Brain microvascular endothelial cell (primary cell): ENCODE measurements around the gene PTPRN2.

Experiments used
- DNase-seq: peaks from one replicate; pipeline ENCODE4 v3.0.0-alpha.2; 2020
- H3K27ac ChIP-seq: fragments of 250-450 bp; sonication (Bioruptor Pico); 2 replicates; pipeline ENCODE4 v1.5.1; 2020; ENCODE audit warnings: mild to moderate bottlenecking, moderate library complexity
- H3K27me3 ChIP-seq: fragments of 250-450 bp; sonication (Bioruptor Pico); replicated peaks from 2 replicates; pipeline ENCODE4 v1.5.1; 2020; ENCODE audit warnings: mild to moderate bottlenecking
- H3K36me3 ChIP-seq: fragments of 250-450 bp; sonication (Bioruptor Pico); replicated peaks from 2 replicates; pipeline ENCODE4 v1.5.1; 2020; ENCODE audit warnings: mild to moderate bottlenecking
- H3K4me3 ChIP-seq: 2 replicates; pipeline ENCODE4 v1.5.1; 2011; ENCODE audit warnings: low read depth, mild to moderate bottlenecking, control low read depth, low read length, moderate library complexity
- in situ Hi-C: cut with HindIII; loops from 2 replicates; pipeline ENCODE4 v1.10.0; 2017; ENCODE audit warnings: low sequenced_read_pairs, low pct_ligation_motif_present
- TF ChIP-seq, protein P1 (sequence below): IDR thresholded peaks from 2 replicates; pipeline ENCODE4 v1.5.1; 2011; ENCODE audit warnings: low read depth, mild to moderate bottlenecking, moderate library complexity, low read length, control low read depth, inconsistent platforms; ENCODE audit errors: missing control alignments

PTPRN2 gene

DNA sequence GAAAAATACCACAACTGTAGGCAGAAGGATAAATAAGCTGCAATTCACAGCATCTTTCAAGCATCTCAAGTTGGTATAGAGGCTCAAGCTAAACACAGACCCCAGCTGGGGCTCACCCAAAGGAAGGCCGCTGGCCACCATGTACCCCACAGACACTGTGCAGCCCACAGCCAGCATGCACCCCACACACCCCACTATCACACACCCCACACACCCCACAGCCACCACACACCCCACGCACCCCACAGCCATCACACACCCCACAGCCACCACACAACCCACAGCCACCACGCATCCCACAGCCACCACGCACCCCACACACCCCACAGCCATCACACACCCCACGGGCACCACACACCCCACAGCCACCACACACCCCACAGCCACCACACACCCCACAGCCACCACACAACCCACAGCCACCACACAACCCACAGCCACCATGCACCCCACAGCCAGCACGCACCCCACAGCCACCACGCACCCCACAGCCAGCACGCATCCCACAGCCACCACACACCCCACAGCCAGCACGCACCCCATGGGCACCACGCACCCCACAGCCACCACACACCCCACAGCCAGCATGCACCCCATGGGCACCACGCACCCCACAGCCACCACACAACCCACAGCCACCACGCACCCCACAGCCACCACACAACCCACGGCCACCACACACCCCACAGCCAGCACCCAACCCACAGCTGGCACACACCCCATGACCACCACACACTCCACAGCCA lies 1036.1 kb downstream of the PTPRN2 start:
- no peak for DNase-seq
- in situ Hi-C loops: no loop called here
- Histone ChIP-seq H3K27ac (no peak overlapping the region), H3K4me3 (no peak overlapping the region), H3K36me3 (no peaks in the 10 kb centered on the region), H3K27me3 (no peaks in the 10 kb centered on the region)
- TF ChIP-seq, protein P1, sequence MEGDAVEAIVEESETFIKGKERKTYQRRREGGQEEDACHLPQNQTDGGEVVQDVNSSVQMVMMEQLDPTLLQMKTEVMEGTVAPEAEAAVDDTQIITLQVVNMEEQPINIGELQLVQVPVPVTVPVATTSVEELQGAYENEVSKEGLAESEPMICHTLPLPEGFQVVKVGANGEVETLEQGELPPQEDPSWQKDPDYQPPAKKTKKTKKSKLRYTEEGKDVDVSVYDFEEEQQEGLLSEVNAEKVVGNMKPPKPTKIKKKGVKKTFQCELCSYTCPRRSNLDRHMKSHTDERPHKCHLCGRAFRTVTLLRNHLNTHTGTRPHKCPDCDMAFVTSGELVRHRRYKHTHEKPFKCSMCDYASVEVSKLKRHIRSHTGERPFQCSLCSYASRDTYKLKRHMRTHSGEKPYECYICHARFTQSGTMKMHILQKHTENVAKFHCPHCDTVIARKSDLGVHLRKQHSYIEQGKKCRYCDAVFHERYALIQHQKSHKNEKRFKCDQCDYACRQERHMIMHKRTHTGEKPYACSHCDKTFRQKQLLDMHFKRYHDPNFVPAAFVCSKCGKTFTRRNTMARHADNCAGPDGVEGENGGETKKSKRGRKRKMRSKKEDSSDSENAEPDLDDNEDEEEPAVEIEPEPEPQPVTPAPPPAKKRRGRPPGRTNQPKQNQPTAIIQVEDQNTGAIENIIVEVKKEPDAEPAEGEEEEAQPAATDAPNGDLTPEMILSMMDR: no peak

DNA sequence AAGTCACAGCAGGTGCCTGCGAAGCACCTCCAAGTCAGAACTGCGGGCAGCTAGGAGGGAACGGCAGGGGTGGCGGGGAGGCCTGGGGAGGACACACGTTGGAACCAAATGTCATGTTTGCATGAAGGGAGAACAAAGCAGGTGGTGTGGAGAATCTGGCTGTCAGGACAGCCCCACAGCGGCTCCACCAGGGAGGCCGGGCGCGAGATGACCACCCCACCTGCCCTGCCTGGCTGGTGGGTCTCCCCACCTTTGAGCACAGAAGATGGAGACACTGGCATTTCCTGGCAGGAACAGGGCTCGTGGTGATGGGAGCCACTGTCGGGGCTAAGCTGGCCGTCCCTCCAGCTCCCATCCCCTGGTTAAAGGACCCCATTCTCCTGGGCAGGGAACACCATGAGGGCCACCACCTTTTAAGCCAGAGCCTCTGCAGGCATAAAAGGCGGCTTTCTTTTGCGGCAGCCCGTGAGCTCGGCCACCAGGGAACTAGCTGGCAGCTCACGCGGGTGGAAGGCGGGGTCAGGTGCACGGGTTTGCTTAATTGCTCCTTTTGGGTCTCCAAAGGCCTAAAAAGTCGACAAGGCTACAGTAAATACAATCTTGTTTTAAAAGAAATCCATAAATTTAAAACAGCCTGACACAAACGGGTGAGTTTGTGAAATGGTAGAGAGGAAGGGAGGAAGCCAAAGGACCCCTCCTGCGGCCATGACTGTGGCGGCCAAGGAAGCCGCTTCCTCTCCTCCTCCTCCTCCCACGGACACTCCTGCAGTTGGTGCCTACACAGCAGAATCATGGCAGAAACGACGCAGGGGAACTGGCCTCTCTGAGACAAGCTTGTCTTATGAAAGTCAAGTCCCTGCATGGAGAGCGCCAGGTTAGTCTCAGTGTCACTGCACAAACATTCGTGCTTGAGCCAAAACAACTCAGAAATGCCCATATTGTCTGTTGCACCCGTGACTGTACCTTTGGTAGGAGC lies 1037.0 kb downstream of the PTPRN2 start:
- Histone ChIP-seq H3K4me3 (no peak overlapping the region), H3K27ac (no peak overlapping the region), H3K27me3 (no peaks in the 10 kb centered on the region), H3K36me3 (no peaks in the 10 kb centered on the region)
- no peak for DNase-seq
- in situ Hi-C loops: no loop called here
- TF ChIP-seq, protein P1: no peak

DNA sequence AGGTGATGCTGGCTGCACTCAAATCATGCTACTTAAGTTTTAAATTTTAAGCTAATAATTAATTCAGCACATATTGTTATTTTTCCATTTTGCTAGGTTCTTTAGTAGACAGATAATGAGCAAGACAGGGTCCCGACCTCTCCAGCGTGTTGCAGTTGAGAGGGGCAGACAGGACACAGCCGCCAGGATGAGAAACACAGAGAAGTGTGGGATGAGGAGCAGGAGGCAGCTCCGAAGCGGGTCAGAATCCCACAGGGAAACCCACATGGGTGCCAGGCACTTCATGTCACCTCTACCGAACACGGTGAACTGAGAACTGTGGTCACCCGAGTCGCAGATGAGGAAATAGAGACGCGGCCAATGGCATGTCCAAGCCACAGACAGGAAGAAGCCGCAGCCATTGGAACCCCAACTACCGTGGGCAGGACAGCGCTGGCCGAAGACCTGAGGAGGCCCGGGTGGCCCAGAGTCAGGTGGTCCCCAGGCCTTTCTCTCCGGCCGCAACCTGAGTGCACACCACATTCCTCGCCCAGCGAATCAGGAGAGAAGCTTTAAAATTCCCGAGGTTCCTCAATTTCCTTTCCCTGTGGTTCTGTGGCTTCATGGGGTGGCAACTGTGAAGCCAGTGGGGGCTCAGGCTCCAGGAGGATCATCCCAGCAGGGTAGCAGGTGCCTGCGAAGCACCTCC lies 1037.9 kb downstream of the PTPRN2 start:
- no peak overlapping the region for H3K4me3 ChIP-seq
- no peak for DNase-seq
- in situ Hi-C loops: no loop called here
- TF ChIP-seq, protein P1: no peak
- no peak overlapping the region for H3K27ac ChIP-seq
- no peaks in the 10 kb centered on the region for H3K27me3 ChIP-seq
- H3K36me3 ChIP-seq: no peaks in the 10 kb centered on the region

DNA sequence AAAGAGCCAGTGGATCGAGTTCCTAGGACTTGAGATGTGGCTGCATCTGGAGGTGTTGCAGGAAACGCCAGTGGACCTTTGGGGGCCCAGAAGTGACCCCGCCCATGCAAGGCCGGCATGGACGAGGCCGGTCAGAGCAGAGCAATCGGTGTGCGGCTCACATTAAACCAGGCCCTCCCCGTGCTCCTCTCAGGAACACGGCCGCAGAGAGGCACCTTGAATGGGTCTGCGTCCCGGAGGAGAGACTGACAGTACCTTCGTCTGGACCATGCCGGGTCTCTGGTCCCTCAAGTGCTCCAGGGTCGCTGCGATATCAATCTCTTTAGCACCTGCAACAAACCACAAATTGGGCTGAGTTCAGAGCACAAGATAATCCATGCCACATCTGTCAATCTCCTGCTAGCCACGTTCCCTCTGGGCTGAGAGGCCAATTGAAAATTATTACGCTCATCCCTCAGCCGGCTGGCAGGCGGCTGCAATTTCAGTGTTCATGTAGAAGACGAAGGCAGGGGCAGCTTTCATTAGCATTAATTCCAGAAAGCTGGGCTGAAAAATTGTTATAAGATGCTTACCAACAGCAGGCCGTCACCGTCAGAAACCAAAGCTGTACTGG lies 1038.8 kb downstream of the PTPRN2 start:
- DNase-seq: no peak
- TF ChIP-seq, protein P1: no peak
- in situ Hi-C loops: no loop called here

DNA sequence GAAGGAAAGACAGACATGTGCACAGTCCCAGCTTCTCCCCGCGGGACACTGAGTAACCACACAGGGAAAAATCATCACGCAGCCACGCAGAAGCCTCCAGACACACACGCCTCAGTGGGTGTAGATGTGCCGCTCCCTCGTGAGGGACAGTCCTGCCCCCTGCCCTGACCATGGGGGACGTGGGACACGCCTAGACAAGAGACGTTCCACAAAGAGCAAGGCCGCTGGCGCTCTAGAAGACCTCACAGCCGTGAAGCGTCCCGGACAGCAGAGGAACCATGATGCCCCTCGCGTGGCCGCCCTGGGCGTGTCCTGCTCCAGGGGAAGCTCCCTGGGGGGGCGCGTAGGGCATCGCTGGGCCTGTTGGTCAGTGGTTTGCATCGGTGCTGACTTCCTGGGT lies 1040.0 kb downstream of the PTPRN2 start:
- Histone ChIP-seq H3K4me3 (no peak overlapping the region), H3K27ac (no peak overlapping the region), H3K27me3 (no peaks in the 10 kb centered on the region), H3K36me3 (no peaks in the 10 kb centered on the region)
- in situ Hi-C loops: no loop called here
- TF ChIP-seq, protein P1: no peak
- no peak for DNase-seq

More for the DNA sequence above, 1038.8 kb downstream of the PTPRN2 start:
- Histone ChIP-seq H3K27me3 (no peaks in the 10 kb centered on the region), H3K27ac (no peak overlapping the region), H3K4me3 (no peak overlapping the region), H3K36me3 (no peaks in the 10 kb centered on the region)
